HG02571 (cell line): ENCODE data around the gene MAP3K2.
A peak's percentile ranks its signal among the peaks of the same experiment; 100 is the strongest.

Experiments
- ATAC-seq: cut with Tn5 transposase; IDR thresholded peaks from one replicate; pipeline ENCODE4 v1.9.1; 2021; ENCODE audit warnings: mild to moderate bottlenecking, moderate library complexity; ENCODE audit not compliant: unreplicated experiment

Gene MAP3K2

GRCh38 chr2:127387655-127388422 is at the start of gene MAP3K2:
MAP3K2 (minus strand) TSS chr2:127387975; CDS start chr2:127343129, 44,846 bp downstream.
- ATAC-seq: peak; percentile 67

GRCh38 chr2:127437056-127437455 is 49.3 kb upstream of the MAP3K2 start:
- ATAC-seq: no peak

- no peak for ATAC-seq
These were observed 46.7 kb upstream of the MAP3K2 start for GRCh38 chr2:127434515-127434914.

- ATAC-seq: no peak
These were observed 43.7 kb upstream of the MAP3K2 start for GRCh38 chr2:127431408-127432023.

GRCh38 chr2:127429844-127430425 is 42.2 kb upstream of the MAP3K2 start:
- no peak for ATAC-seq

- no peak for ATAC-seq
These were observed 41.5 kb upstream of the MAP3K2 start for GRCh38 chr2:127429291-127429690.

GRCh38 chr2:127428815-127429109 is 41.0 kb upstream of the MAP3K2 start:
- ATAC-seq: no peak

GRCh38 chr2:127428057-127428814 is 40.5 kb upstream of the MAP3K2 start:
- ATAC-seq: no peak

GRCh38 chr2:127427376-127428056 is 39.7 kb upstream of the MAP3K2 start:
- ATAC-seq: no peak

- no peak for ATAC-seq
These were observed 39.0 kb upstream of the MAP3K2 start for GRCh38 chr2:127426501-127427354.

GRCh38 chr2:127425540-127426490 is 38.0 kb upstream of the MAP3K2 start:
- no peak for ATAC-seq

GRCh38 chr2:127424598-127425520 is 37.1 kb upstream of the MAP3K2 start:
- ATAC-seq: no peak

- no peak for ATAC-seq
These were observed 36.1 kb upstream of the MAP3K2 start for GRCh38 chr2:127423880-127424279.

GRCh38 chr2:127423478-127423843 is 35.7 kb upstream of the MAP3K2 start:
- ATAC-seq: no peak

- no peak for ATAC-seq
These were observed 35.0 kb upstream of the MAP3K2 start for GRCh38 chr2:127422559-127423477.

- no peak for ATAC-seq
These were observed 34.2 kb upstream of the MAP3K2 start for GRCh38 chr2:127421871-127422558.
